Lung (tissue), 12 donors: Measurements from ENCODE around the gene BTG2. TPM values are rescaled to one million over a fixed set of nuclear protein-coding genes. Genes with fewer than 3 reads are reported as not detected.

ENCODE experiments used
- ATAC-seq: fragments of 200-7000 bp; cut with Tn5 transposase; one replicate; pipeline ENCODE4 v1.9.1; 2020; ENCODE audit warnings: moderate number of reproducible peaks; ENCODE audit not compliant: insufficient read depth, low FRiP score
- DNase-seq, 3 donors: peaks; one replicate each; pipeline ENCODE4 v3.0.0-alpha.2; 2013 to 2017
- H3K27ac ChIP-seq, 2 donors: one replicate each; pipeline ENCODE4 v1.5.1; 2013; ENCODE audit warnings: mild to moderate bottlenecking in 2 of 2, moderate library complexity in 2 of 2, control low read depth in 1 of 2, inconsistent platforms in 1 of 2, low read depth in 1 of 2, low read length in 1 of 2
- H3K27me3 ChIP-seq, 3 donors: one replicate each; pipeline ENCODE4 v1.5.1; 2013; ENCODE audit warnings: low read length in 2 of 3; ENCODE audit not compliant: control insufficient read depth in 3 of 3, insufficient read depth in 3 of 3
- H3K36me3 ChIP-seq, 4 donors: one replicate each; pipeline ENCODE4 v1.5.1; 2013; ENCODE audit warnings: low read length in 4 of 4, mild to moderate bottlenecking in 1 of 4, moderate library complexity in 1 of 4; ENCODE audit not compliant: control insufficient read depth in 4 of 4, insufficient read depth in 4 of 4
- H3K4me1 ChIP-seq, 5 donors: one replicate each; pipeline ENCODE4 v1.5.1; 2013; ENCODE audit warnings: low read length in 5 of 5, mild to moderate bottlenecking in 2 of 5, moderate library complexity in 1 of 5; ENCODE audit not compliant: control insufficient read depth in 5 of 5, insufficient read depth in 5 of 5
- H3K4me3 ChIP-seq: one replicate; pipeline ENCODE4 v1.5.1; 2013; ENCODE audit warnings: mild to moderate bottlenecking, control low read depth, moderate library complexity
- H3K9ac ChIP-seq, 2 donors: one replicate each; pipeline ENCODE4 v1.5.1; 2013; ENCODE audit warnings: low read length in 2 of 2, control low read depth in 1 of 2; ENCODE audit not compliant: insufficient read depth in 1 of 2
- H3K9me3 ChIP-seq, 4 donors: one replicate each; pipeline ENCODE4 v1.5.1; 2013; ENCODE audit warnings: low read length in 3 of 4, mild to moderate bottlenecking in 1 of 4, moderate library complexity in 1 of 4; ENCODE audit not compliant: control insufficient read depth in 4 of 4, insufficient read depth in 3 of 4
- CTCF ChIP-seq: IDR thresholded peaks from 2 replicates; pipeline ENCODE4 v1.5.1; 2012; ENCODE audit warnings: mild to moderate bottlenecking; ENCODE audit errors: control extremely low read depth, extremely low read depth
- WGBS, 2 donors: extraction: QIAGEN DNeasy Blood & Tissue Kit; methylation state at CpG; one replicate each; pipeline ENCODE4 v1.1.7; 2013; 5-methylcytosine and 5-hydroxymethylcytosine counted together
- polyA plus RNA-seq, 2 donors: library from polyadenylated mRNA; stranded (reverse); fragments of 200-250 nt; gene quantifications; one replicate each; pipeline ENCODE4 v1.2.1, GENCODE V29; 2013
- total RNA-seq, 2 donors: library from RNA; depleted of rRNA in 1 of 2; stranded (reverse); fragments of >200 nt in 1 of 2; gene quantifications; one replicate each; pipeline ENCODE4 v1.2.1, GENCODE V29; 2014 to 2021
- donor health status: control.
- donor health status: control.
- donor health status: Bipolar disorder and iron deficiency.
- donor health status: healthy.
- donor health status: DM: yes; HTN: yes; CAD: no.

BTG2 gene
- total and polyA plus RNA-seq, 4 donors, result 29.1 to 118 (median 73.5) TPM

- H3K9ac ChIP-seq, result peak overlapping the region in 1 of 2 donors; percentile 48
Measured at GRCh38 chr1:203307641-203308126, 2.4 kb downstream of the BTG2 start.

GRCh38 chr1:203308328-203308922 lies 3.1 kb downstream of the BTG2 start:
- DNase-seq (no peak), ATAC-seq (no peak)
- Histone ChIP-seq H3K27ac (peak overlapping the region in 1 of 2 donors; percentile 9), H3K27me3 (no peaks in the 10 kb centered on the region), H3K36me3 (peaks cover 0 to 16% (median 6%) of the 10 kb centered on the region in 4 donors), H3K9me3 (no peaks in the 10 kb centered on the region), H3K9ac (no peak overlapping the region), H3K4me3 (no peak overlapping the region), H3K4me1 (peaks cover 4 to 29% (median 8%) of the 10 kb centered on the region in 5 donors)
- no peak for TF ChIP-seq CTCF
- WGBS, 2 donors, result 31 to 44% methylated on average over 5 of the region's 5 CpGs

More at GRCh38 chr1:203307641-203308126, 2.4 kb downstream of the BTG2 start:
- peak overlapping the region; percentile 39 for H3K4me3 ChIP-seq
- WGBS, 2 donors, result 29 to 39% methylated on average over 3 of the region's 3 CpGs
- DNase-seq (no peak), ATAC-seq (no peak)
- peaks cover 0 to 16% (median 6%) of the 10 kb centered on the region in 4 donors for H3K36me3 ChIP-seq
- H3K9me3 ChIP-seq, result no peaks in the 10 kb centered on the region
- no peak for TF ChIP-seq CTCF
- H3K27ac ChIP-seq, result peak overlapping the region in 1 of 2 donors; percentile 75
- H3K27me3 ChIP-seq, result no peaks in the 10 kb centered on the region
- peaks cover 4 to 29% (median 8%) of the 10 kb centered on the region in 5 donors for H3K4me1 ChIP-seq

GRCh38 chr1:203308923-203309331 lies 3.6 kb downstream of the BTG2 start:
- H3K4me1 ChIP-seq, result peaks cover 4 to 29% (median 8%) of the 10 kb centered on the region in 5 donors
- 64 to 66% methylated on average over 1 of the region's 1 CpG for WGBS, 2 donors

More at GRCh38 chr1:203308923-203309331, 3.6 kb downstream of the BTG2 start:
- Histone ChIP-seq H3K9me3 (no peaks in the 10 kb centered on the region), H3K27me3 (no peaks in the 10 kb centered on the region), H3K27ac (peak overlapping the region in 1 of 2 donors; percentile 9), H3K36me3 (peaks cover 0 to 16% (median 6%) of the 10 kb centered on the region in 4 donors), H3K9ac (peak overlapping the region in 1 of 2 donors; percentile 19), H3K4me3 (no peak overlapping the region)
- no peak for DNase-seq
- no peak for ATAC-seq
- no peak for TF ChIP-seq CTCF
